ENCODE results near the gene RRBP1.

Gene RRBP1

GRCh38 chr20:17682103-17682888, at the start of gene RRBP1:
RRBP1 (minus strand) TSS chr20:17682242; CDS start chr20:17660507, 21,735 bp downstream.
- peak; percentile 93 for DNase-seq

DNA sequence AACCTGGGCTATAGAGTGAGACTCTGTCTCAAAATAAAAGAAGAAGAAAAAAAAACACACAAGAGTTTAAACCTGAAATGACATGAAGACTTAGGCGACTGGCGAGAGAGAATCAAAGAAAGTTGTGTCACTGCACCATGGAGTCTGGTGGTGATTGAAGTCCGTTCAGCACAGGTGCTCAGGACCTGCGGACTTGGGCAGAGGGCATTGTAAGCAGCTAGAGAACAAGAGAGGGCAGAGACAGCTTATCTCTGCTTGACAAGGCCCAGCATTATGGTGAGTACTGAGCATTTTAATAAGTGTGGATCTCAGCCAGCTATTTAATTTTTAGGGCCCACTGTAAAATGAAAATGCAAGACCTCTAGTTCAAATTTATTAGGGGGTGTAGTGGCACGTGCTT, 49.2 kb upstream of the RRBP1 start:
- no peak for DNase-seq

GRCh38 chr20:17730071-17730470, 48.0 kb upstream of the RRBP1 start:
- no peak for DNase-seq

- DNase-seq = no peak
Observed at GRCh38 chr20:17728074-17728473, 46.0 kb upstream of the RRBP1 start.

GRCh38 chr20:17727351-17727750, 45.3 kb upstream of the RRBP1 start:
- DNase-seq = no peak

DNA sequence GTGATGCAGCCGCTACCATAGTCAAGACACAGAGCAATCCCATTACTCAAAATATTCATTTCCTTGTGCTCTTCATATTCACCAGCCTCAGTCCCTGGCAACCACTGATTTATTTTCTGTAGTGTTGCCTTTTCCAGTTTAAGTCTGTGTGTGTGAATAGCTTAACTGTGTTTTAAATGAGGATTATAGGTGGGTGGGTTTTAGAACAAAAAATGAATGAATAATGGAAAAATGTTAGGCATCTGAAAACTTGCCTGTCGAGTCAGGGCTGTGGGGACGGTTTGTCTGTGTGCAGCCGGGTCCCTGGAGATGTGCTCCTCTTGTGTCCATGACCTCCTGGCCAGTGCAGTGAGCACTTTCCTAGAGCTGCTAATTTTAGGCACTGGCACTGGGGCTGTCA, 44.9 kb upstream of the RRBP1 start:
- no peak for DNase-seq

DNA sequence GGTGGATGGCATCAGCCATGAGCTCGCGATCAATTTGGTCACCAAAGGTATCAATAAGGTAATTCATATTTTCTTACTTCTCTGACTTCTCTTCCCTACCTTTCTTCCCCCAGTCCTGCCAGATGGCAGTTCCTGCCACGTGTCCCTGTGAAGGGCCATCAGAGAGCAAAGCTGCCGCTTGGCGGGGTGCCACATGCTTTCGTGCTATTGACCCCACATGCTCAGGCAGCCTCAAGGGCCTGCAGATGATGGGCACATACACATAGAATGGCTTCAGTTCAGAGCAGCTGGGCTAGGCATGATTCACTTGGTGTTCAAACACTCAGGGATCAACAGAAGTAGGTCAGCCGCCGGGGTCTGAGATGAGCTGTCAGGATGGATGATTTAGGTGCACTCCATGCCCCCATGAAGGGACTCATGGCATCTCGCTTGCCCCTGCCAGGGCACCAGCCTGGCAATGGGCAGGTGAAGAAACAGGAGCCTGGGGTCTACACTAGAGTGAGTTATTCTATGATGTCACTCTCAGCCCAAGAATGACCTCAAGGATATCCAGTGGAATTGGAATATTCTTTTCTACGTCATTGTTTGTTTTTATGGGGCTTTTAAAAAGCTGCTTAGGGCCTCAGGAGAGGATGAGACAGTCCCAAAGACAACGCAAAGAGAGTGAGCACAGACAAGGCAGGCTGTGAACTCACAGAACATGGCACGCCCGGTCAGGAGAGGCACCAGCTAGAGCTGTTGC, 43.2 kb upstream of the RRBP1 start:
- no peak for DNase-seq

- no peak for DNase-seq
Observed at GRCh38 chr20:17723301-17723691, 41.3 kb upstream of the RRBP1 start.

DNA sequence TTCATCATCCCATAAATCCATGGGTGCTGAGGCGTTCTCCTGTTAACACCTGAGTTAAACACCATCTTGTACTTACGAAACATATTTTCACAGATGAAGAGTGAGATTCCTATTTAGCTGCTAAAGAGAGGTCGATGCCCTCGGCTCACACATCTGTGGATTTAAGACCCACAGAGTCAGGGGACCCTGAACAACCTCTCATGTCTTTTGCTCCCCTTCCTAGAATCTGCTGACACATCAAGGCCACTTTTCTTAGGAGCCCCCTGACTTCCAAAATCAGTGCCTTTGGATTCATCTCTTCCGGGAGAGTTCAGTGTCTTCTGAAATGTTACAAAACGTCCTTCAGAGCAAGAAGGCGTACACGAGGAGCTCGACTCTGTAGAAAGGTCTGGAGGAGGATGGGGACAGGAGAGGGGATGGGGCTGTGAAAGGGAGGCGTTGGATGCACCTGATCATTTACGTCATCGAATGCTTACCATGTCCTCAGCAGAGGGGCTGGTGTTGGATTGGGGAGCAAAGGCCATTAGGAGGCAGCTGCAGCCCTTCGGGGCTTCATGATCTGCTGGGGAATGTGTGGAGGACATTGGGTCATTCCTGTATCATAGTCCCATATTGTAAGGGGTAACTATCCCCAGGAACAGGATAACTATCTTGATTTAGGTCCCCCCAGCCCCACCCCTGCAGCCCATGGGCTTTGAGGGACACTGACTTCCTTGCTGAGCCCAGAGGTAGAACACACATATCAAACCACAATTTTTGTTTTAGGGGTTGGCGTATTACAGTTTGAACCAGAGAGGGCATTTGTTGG, 40.7 kb upstream of the RRBP1 start:
- no peak for DNase-seq

- DNase-seq = no peak
Observed at GRCh38 chr20:17721802-17722486, 39.9 kb upstream of the RRBP1 start.

DNA sequence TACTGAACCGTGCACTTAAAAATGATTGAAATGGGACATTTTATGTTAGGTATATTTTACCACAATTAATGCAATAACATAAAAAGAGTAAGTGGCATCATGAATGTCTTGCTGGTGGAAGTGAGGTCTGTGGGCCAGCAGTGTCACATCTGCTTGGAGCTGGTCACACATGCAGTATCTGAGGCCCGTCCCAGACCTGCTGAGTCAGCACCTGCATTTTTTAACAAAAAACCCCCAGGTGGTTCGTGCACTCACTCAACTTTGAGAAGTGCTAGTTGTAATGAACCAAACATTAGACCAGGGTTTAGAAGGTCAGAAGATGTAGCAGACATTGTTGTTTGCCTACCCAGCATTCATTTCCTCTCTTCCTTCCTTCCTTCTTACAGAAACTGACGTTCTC, 38.7 kb upstream of the RRBP1 start:
- DNase-seq = no peak

DNA sequence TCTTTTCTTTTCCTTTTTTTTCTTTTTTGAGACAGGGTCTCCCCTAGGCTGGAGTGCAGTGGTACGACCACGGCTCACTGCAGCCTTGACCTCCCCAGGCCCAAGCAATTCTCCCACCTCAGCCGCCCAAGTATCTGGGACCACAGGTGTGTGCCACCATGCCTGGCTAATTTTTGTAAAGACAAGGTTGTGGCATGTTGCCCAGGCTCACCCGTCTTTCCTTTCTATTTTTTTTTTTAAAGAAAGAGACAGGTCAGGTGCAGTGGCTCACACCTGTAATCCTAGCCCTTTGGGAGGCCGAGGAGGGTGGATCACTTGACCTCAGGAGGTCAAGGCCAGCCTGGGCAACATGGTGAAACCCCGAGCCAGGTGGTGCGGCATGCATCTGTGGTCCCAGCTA, 34.3 kb upstream of the RRBP1 start:
- DNase-seq = no peak

GRCh38 chr20:17715075-17715474, 33.0 kb upstream of the RRBP1 start:
- no peak for DNase-seq

- DNase-seq = no peak
Observed at GRCh38 chr20:17714597-17714996, 32.6 kb upstream of the RRBP1 start.

DNA sequence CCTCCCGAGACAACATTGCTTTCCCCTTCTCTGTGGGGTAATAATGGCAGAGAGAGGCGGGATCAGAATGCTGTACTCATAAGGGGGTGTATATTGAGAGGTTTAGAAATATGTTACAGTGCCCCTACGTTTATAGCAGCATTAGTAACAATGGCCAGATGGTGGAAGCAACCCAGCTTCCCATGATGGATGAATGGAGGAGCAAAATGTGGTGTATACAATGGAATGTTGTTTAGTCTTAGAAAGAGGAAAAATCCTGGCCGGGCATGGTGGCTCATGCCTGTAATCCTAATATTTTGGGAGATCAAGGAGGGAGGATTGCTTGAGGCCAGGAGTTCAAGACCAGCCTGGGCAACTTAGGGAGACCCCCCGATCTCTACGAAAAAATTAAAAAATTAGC, 30.7 kb upstream of the RRBP1 start:
- DNase-seq = no peak

DNA sequence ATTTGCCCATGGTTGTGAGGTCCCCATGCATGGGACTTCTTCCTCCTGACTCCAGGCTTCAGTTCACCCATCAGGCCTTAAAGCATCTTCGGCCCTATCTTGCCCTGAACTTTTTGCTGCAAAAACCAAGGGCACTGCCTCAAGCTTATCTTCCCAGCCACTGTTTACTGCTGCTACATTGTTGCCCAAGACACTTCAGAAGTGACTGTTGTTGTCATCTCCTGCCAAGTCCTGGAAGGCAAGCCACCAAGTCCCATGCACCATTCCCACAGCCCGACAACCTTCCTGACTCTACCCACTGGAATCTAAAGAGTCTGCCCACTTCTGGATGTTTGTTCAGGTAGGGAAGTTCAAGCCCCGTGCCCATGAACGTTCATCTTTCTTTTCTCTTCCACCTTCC, 30.2 kb upstream of the RRBP1 start:
- no peak for DNase-seq

DNA sequence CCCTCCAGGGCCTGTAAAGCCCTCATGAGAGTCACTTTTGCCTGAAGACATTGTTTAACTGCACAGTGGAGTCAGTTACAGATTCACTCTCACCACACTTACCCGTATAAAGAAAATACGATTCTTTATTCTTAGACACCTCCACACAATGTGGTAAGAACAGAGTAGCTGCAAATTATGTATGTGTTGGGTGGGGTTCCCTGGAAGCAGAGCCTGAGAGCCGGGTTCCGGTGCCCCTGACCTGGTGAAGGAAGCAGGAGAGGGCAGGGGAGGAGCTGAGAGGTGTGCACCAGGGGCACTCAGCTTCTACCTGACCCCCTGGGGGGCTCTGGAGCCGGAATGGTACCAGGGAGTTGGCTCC, 29.2 kb upstream of the RRBP1 start:
- no peak for DNase-seq

- DNase-seq = no peak
Observed at GRCh38 chr20:17710379-17711266, 28.6 kb upstream of the RRBP1 start.

GRCh38 chr20:17709361-17710293, 27.6 kb upstream of the RRBP1 start:
- no peak for DNase-seq

GRCh38 chr20:17708675-17709360, 26.8 kb upstream of the RRBP1 start:
- no peak for DNase-seq
